ENCODE results near the gene TDRD1.
"Not testable (repeated sequence)": the region's sequence is repeated elsewhere in the genome, so short reads cannot be mapped to it uniquely, and the experiment has no call there.

The TDRD1 gene, protein sequence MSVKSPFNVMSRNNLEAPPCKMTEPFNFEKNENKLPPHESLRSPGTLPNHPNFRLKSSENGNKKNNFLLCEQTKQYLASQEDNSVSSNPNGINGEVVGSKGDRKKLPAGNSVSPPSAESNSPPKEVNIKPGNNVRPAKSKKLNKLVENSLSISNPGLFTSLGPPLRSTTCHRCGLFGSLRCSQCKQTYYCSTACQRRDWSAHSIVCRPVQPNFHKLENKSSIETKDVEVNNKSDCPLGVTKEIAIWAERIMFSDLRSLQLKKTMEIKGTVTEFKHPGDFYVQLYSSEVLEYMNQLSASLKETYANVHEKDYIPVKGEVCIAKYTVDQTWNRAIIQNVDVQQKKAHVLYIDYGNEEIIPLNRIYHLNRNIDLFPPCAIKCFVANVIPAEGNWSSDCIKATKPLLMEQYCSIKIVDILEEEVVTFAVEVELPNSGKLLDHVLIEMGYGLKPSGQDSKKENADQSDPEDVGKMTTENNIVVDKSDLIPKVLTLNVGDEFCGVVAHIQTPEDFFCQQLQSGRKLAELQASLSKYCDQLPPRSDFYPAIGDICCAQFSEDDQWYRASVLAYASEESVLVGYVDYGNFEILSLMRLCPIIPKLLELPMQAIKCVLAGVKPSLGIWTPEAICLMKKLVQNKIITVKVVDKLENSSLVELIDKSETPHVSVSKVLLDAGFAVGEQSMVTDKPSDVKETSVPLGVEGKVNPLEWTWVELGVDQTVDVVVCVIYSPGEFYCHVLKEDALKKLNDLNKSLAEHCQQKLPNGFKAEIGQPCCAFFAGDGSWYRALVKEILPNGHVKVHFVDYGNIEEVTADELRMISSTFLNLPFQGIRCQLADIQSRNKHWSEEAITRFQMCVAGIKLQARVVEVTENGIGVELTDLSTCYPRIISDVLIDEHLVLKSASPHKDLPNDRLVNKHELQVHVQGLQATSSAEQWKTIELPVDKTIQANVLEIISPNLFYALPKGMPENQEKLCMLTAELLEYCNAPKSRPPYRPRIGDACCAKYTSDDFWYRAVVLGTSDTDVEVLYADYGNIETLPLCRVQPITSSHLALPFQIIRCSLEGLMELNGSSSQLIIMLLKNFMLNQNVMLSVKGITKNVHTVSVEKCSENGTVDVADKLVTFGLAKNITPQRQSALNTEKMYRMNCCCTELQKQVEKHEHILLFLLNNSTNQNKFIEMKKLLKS

DNA sequence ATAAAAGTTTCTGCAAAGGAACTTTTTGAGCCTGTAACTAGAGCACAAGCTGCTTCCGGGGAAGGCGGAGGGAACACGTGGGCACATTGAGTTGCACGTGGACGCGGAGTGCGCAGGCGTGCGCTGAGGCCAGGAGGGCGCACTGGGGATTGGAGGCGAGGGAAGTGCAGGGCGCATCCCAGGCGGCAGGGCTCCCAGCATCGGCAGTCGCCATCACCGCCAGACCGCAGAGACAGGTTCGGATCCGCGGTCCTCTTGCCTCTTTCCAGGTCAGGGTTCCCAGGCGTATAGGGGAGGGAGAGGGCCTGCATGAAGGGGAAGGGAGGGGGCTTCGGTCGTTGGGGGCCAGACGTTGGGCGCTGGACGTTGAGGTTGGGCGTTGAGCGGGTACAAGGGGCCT lies at the start of gene TDRD1:
Gene TDRD1, plus strand, starts transcription at position 206 of the 400 bp plus-strand sequence. CDS start 8,479 bp downstream, outside the sequence.
- no peak within 1 kb of the TSS for H3K4me3 ChIP-seq (ENCODE audit: low read length in 2 of 2)
- no peaks in the 10 kb centered on the region for H3K27me3 ChIP-seq (ENCODE audit: control insufficient read depth in 1 of 2, insufficient read depth in 2 of 2, low read length in 2 of 2)
- H3K9ac ChIP-seq (ENCODE audit: low read length in 2 of 2): no peak within 1 kb of the TSS
- no peaks in the 10 kb centered on the region for H3K4me1 ChIP-seq (ENCODE audit: control insufficient read depth, insufficient read depth, low read length)
- H3K27ac ChIP-seq (ENCODE audit: low read length): no peak within 1 kb of the TSS
- H3K36me3 ChIP-seq (ENCODE audit: control insufficient read depth in 2 of 2, insufficient read depth in 2 of 2, low read length in 2 of 2): no peaks in the 10 kb centered on the region
- no peaks in the 10 kb centered on the region for H3K9me3 ChIP-seq (ENCODE audit: control insufficient read depth in 2 of 2, low read length in 2 of 2)

GRCh38 chr10:114131094-114131493 lies 48.1 kb upstream of the TDRD1 start:
- no peak overlapping the region for H3K27ac ChIP-seq (ENCODE audit: low read length)
- H3K27me3 ChIP-seq (ENCODE audit: control insufficient read depth in 1 of 2, insufficient read depth in 2 of 2, low read length in 2 of 2): no peaks in the 10 kb centered on the region
- no peaks in the 10 kb centered on the region for H3K4me1 ChIP-seq (ENCODE audit: control insufficient read depth, insufficient read depth, low read length)
- H3K36me3 ChIP-seq (ENCODE audit: control insufficient read depth in 2 of 2, insufficient read depth in 2 of 2, low read length in 2 of 2): peaks cover 30 to 43% of the 10 kb centered on the region in 2 donors
- no peaks in the 10 kb centered on the region for H3K9me3 ChIP-seq (ENCODE audit: control insufficient read depth in 2 of 2, low read length in 2 of 2)
- no peak overlapping the region for H3K9ac ChIP-seq (ENCODE audit: low read length in 2 of 2)
- no peak overlapping the region for H3K4me3 ChIP-seq (ENCODE audit: low read length in 2 of 2)

DNA sequence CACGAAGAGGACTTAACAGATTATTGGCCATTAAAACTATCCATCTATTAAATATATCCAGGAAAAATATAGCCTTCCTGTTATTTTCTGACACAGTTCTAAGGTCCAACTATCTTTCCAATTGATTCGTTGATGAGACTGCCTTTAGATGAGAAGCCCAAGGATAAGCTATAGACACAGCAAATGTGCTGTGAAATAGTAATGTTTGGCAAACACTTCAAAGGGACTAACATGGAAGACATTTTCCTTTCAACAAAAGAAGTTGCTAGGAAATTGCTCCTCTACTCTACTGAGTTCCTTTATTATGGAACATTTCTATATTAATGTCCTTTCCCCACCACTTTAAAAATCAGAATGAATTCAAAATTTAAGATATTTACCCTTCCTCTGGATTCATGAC lies 43.7 kb upstream of the TDRD1 start:
- H3K36me3 ChIP-seq (ENCODE audit: control insufficient read depth in 2 of 2, insufficient read depth in 2 of 2, low read length in 2 of 2): peaks cover 15 to 31% of the 10 kb centered on the region in 2 donors

GRCh38 chr10:114138581-114138980 lies 40.6 kb upstream of the TDRD1 start:
- no peaks in the 10 kb centered on the region for H3K9me3 ChIP-seq (ENCODE audit: control insufficient read depth in 2 of 2, low read length in 2 of 2)
- H3K27ac ChIP-seq (ENCODE audit: low read length): no peak overlapping the region
- H3K9ac ChIP-seq (ENCODE audit: low read length in 2 of 2): no peak overlapping the region
- H3K27me3 ChIP-seq (ENCODE audit: control insufficient read depth in 1 of 2, insufficient read depth in 2 of 2, low read length in 2 of 2): no peaks in the 10 kb centered on the region
- no peaks in the 10 kb centered on the region for H3K4me1 ChIP-seq (ENCODE audit: control insufficient read depth, insufficient read depth, low read length)
- peaks cover 15 to 27% of the 10 kb centered on the region in 2 donors for H3K36me3 ChIP-seq (ENCODE audit: control insufficient read depth in 2 of 2, insufficient read depth in 2 of 2, low read length in 2 of 2)
- no peak overlapping the region for H3K4me3 ChIP-seq (ENCODE audit: low read length in 2 of 2)

More for the DNA sequence above, 43.7 kb upstream of the TDRD1 start:
- H3K9me3 ChIP-seq (ENCODE audit: control insufficient read depth in 2 of 2, low read length in 2 of 2): no peaks in the 10 kb centered on the region
- H3K27ac ChIP-seq (ENCODE audit: low read length): no peak overlapping the region
- no peaks in the 10 kb centered on the region for H3K27me3 ChIP-seq (ENCODE audit: control insufficient read depth in 1 of 2, insufficient read depth in 2 of 2, low read length in 2 of 2)
- no peak overlapping the region for H3K4me3 ChIP-seq (ENCODE audit: low read length in 2 of 2)
- no peak overlapping the region for H3K9ac ChIP-seq (ENCODE audit: low read length in 2 of 2)
- H3K4me1 ChIP-seq (ENCODE audit: control insufficient read depth, insufficient read depth, low read length): no peaks in the 10 kb centered on the region

DNA sequence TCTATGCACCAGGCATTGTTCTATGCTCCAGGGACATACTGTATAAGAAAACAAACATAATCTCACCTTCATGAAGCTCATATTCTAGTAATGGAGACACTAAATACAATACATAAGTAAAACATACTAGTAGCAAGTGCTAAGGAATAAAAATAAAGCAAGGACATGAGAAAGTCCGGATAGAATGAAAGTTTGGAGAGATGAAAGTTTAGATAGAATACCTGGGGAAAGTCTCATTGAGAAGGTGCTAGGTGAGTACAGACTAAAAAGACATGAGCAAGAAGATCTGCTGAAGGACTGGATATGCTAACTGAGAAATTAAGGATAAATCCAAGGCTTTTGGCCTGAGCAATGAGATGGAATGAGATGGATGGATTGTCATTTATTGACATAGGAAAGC lies 39.1 kb upstream of the TDRD1 start:
- no peak overlapping the region for H3K4me3 ChIP-seq (ENCODE audit: low read length in 2 of 2)
- no peaks in the 10 kb centered on the region for H3K9me3 ChIP-seq (ENCODE audit: control insufficient read depth in 2 of 2, low read length in 2 of 2)
- no peaks in the 10 kb centered on the region for H3K27me3 ChIP-seq (ENCODE audit: control insufficient read depth in 1 of 2, insufficient read depth in 2 of 2, low read length in 2 of 2)
- H3K4me1 ChIP-seq (ENCODE audit: control insufficient read depth, insufficient read depth, low read length): no peaks in the 10 kb centered on the region
- H3K27ac ChIP-seq (ENCODE audit: low read length): no peak overlapping the region
- peaks cover 9 to 18% of the 10 kb centered on the region in 2 donors for H3K36me3 ChIP-seq (ENCODE audit: control insufficient read depth in 2 of 2, insufficient read depth in 2 of 2, low read length in 2 of 2)
- no peak overlapping the region for H3K9ac ChIP-seq (ENCODE audit: low read length in 2 of 2)

GRCh38 chr10:114140827-114141226 lies 38.3 kb upstream of the TDRD1 start:
- not testable (repeated sequence) for H3K9ac ChIP-seq (ENCODE audit: low read length in 2 of 2); H3K9me3 ChIP-seq (ENCODE audit: control insufficient read depth in 2 of 2, low read length in 2 of 2); H3K27me3 ChIP-seq (ENCODE audit: control insufficient read depth in 1 of 2, insufficient read depth in 2 of 2, low read length in 2 of 2); H3K27ac ChIP-seq (ENCODE audit: low read length); H3K4me3 ChIP-seq (ENCODE audit: low read length in 2 of 2); H3K4me1 ChIP-seq (ENCODE audit: control insufficient read depth, insufficient read depth, low read length)
- peaks cover 6 to 13% of the 10 kb centered on the region in 2 donors for H3K36me3 ChIP-seq (ENCODE audit: control insufficient read depth in 2 of 2, insufficient read depth in 2 of 2, low read length in 2 of 2)

DNA sequence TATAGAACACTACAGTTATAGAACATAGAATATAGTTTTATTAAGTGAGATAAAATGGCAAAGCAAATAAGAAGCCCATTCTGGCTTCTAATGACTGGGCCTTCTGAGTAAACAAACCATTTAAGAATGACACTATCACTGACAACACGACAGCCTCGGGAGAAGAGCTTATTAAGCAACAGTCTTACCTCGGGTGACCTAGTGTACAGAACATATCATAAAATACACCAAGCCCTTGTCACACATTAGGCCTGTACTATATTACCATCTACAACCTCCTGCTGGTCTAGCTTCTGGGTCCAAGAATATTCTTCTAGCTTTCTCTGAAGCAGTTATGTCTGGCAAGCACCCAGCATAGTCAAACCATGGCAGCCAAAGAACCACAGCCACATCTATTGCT lies 37.1 kb upstream of the TDRD1 start:
- no peak overlapping the region for H3K4me3 ChIP-seq (ENCODE audit: low read length in 2 of 2)
- no peaks in the 10 kb centered on the region for H3K27me3 ChIP-seq (ENCODE audit: control insufficient read depth in 1 of 2, insufficient read depth in 2 of 2, low read length in 2 of 2)
- H3K9ac ChIP-seq (ENCODE audit: low read length in 2 of 2): no peak overlapping the region
- no peaks in the 10 kb centered on the region for H3K9me3 ChIP-seq (ENCODE audit: control insufficient read depth in 2 of 2, low read length in 2 of 2)
- H3K27ac ChIP-seq (ENCODE audit: low read length): no peak overlapping the region
- H3K36me3 ChIP-seq (ENCODE audit: control insufficient read depth in 2 of 2, insufficient read depth in 2 of 2, low read length in 2 of 2): peaks cover 6 to 10% of the 10 kb centered on the region in 2 donors
- no peaks in the 10 kb centered on the region for H3K4me1 ChIP-seq (ENCODE audit: control insufficient read depth, insufficient read depth, low read length)

DNA sequence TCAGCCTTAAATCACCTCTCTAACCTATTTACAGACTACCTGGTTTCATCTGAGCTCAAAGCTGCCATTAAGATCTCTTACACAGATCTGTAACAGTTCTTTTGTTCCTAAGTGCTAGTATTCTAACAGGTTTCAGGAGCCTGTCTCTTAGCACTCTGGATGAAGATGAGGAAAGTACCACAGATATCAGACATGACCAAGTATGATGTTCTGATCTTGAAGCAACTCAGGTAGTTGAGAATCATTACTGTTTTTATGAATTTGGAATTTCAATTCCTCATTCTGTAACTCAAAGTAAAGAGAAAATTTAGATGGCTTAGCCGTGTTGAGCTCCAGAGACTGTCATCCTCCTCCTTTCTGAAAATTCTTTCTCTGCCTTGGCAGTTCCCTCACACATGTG lies 36.0 kb upstream of the TDRD1 start:
- Histone ChIP-seq H3K9ac (ENCODE audit: low read length in 2 of 2) (no peak overlapping the region), H3K9me3 (ENCODE audit: control insufficient read depth in 2 of 2, low read length in 2 of 2) (no peaks in the 10 kb centered on the region), H3K27me3 (ENCODE audit: control insufficient read depth in 1 of 2, insufficient read depth in 2 of 2, low read length in 2 of 2) (no peaks in the 10 kb centered on the region), H3K4me1 (ENCODE audit: control insufficient read depth, insufficient read depth, low read length) (no peaks in the 10 kb centered on the region), H3K27ac (ENCODE audit: low read length) (no peak overlapping the region), H3K36me3 (ENCODE audit: control insufficient read depth in 2 of 2, insufficient read depth in 2 of 2, low read length in 2 of 2) (peaks cover 6 to 15% of the 10 kb centered on the region in 2 donors), H3K4me3 (ENCODE audit: low read length in 2 of 2) (no peak overlapping the region)

- not testable (repeated sequence) for H3K27me3 ChIP-seq (ENCODE audit: control insufficient read depth in 1 of 2, insufficient read depth in 2 of 2, low read length in 2 of 2); H3K4me3 ChIP-seq (ENCODE audit: low read length in 2 of 2); H3K9ac ChIP-seq (ENCODE audit: low read length in 2 of 2); H3K27ac ChIP-seq (ENCODE audit: low read length); H3K4me1 ChIP-seq (ENCODE audit: control insufficient read depth, insufficient read depth, low read length); H3K9me3 ChIP-seq (ENCODE audit: control insufficient read depth in 2 of 2, low read length in 2 of 2)
- peaks cover 3 to 13% of the 10 kb centered on the region in 2 donors for H3K36me3 ChIP-seq (ENCODE audit: control insufficient read depth in 2 of 2, insufficient read depth in 2 of 2, low read length in 2 of 2)
Measured at GRCh38 chr10:114149476-114149875, 29.7 kb upstream of the TDRD1 start.

GRCh38 chr10:114151486-114151885 lies 27.7 kb upstream of the TDRD1 start:
- H3K27me3 ChIP-seq (ENCODE audit: control insufficient read depth in 1 of 2, insufficient read depth in 2 of 2, low read length in 2 of 2): no peaks in the 10 kb centered on the region
- H3K9me3 ChIP-seq (ENCODE audit: control insufficient read depth in 2 of 2, low read length in 2 of 2): no peaks in the 10 kb centered on the region
- H3K36me3 ChIP-seq (ENCODE audit: control insufficient read depth in 2 of 2, insufficient read depth in 2 of 2, low read length in 2 of 2): peaks cover 12 to 20% of the 10 kb centered on the region in 2 donors
- no peaks in the 10 kb centered on the region for H3K4me1 ChIP-seq (ENCODE audit: control insufficient read depth, insufficient read depth, low read length)
- H3K27ac ChIP-seq (ENCODE audit: low read length): no peak overlapping the region
- H3K4me3 ChIP-seq (ENCODE audit: low read length in 2 of 2): no peak overlapping the region
- no peak overlapping the region for H3K9ac ChIP-seq (ENCODE audit: low read length in 2 of 2)

Data from stomach smooth muscle (tissue), 2 donors.